ENCODE measurements around the gene STRADB. TPM values are rescaled to one million over a fixed set of nuclear protein-coding genes. Genes with fewer than 3 reads are reported as not detected.

STRADB gene
- total and polyA plus RNA-seq, 2 of the 4 experiments (the other 2 are of a cell fraction) = 14.9 to 31.5 TPM

- no peak overlapping the region for H3K27ac ChIP-seq (ENCODE audit: insufficient read depth, low read length)
- intact Hi-C loops (cut with micrococcal nuclease) = no loop called here
- WGBS, 2 experiments (ENCODE audit: extremely low coverage in 2 of 2, insufficient read length in 1 of 2) = no CpG with 5 or more reads among the region's 2 CpGs
Measured at GRCh38 chr2:201407265-201407664, 44.3 kb upstream of the STRADB start.

More at GRCh38 chr2:201407265-201407664, 44.3 kb upstream of the STRADB start:
- TF ChIP-seq POLR2A (IDR thresholded peaks at IDR 0.05; ENCODE audit: low read depth, low read length) (no peak), SMC3 (IDR thresholded peaks at IDR 0.05; ENCODE audit: low read depth, low read length) (no peak), MAFK (IDR thresholded peaks at IDR 0.05; ENCODE audit: low read depth, low read length) (no peak), MXI1 (IDR thresholded peaks at IDR 0.05; ENCODE audit: borderline replicate concordance, low read depth, low read length) (no peak), CTCF (conservative IDR thresholded peaks at IDR 0.05; ENCODE audit: low read depth, low read length) (no peak), NFE2L2 (IDR thresholded peaks at IDR 0.05; ENCODE audit: low read depth, low read length) (no peak), USF2 (IDR thresholded peaks at IDR 0.05; ENCODE audit: low read depth, low read length) (no peak), ELK1 (IDR thresholded peaks at IDR 0.05; ENCODE audit: borderline replicate concordance, low read depth, low read length) (no peak), CEBPB (IDR thresholded peaks at IDR 0.05; ENCODE audit: low read depth, low read length) (no peak), RAD21 (IDR thresholded peaks at IDR 0.05; ENCODE audit: low read length) (no peak), CHD1 (IDR thresholded peaks at IDR 0.05; ENCODE audit: low read depth, low read length) (no peak)
- H3K56ac ChIP-seq (ENCODE audit: extremely low read depth, insufficient read depth, low read length) = no peak overlapping the region
- in situ Hi-C loops (cut with MboI; ENCODE audit: low sequenced_read_pairs) (no loop called here), dilution Hi-C loops (cut with HindIII; ENCODE audit: low sequenced_read_pairs, unreplicated experiment) (no loop called here)
- H3K9me1 ChIP-seq (ENCODE audit: insufficient read depth, low read length) = no peaks in the 10 kb centered on the region
- no peak overlapping the region for H3K18ac ChIP-seq (ENCODE audit: low read depth, low read length)
- H2BK20ac ChIP-seq (ENCODE audit: low read depth, low read length) = 0 out of 2 replicates have a peak overlapping the region, but pooled peaks have one; percentile 32
- H4K20me1 ChIP-seq (ENCODE audit: insufficient read depth, low read length) = no peaks in the 10 kb centered on the region
- H3K79me1 ChIP-seq (ENCODE audit: low read depth in 1 of 2, low read length in 2 of 2) = peaks cover 20 to 42% of the 10 kb centered on the region in 2 experiments
- no peak overlapping the region for H2AK5ac ChIP-seq (ENCODE audit: low read depth, low read length)
- no peak overlapping the region for H2AFZ ChIP-seq (replicated peaks; ENCODE audit: low read length, poor library complexity)
- H3K27me3 ChIP-seq (ENCODE audit: control insufficient read depth, insufficient read depth, low read length) = no peaks in the 10 kb centered on the region
- BruUV-seq (replicated peaks) = no TSS peak
- H4K5ac ChIP-seq (ENCODE audit: low read depth, low read length) = no peak overlapping the region
- no peak overlapping the region for H4K8ac ChIP-seq (ENCODE audit: low read depth in 2 of 2, low read length in 2 of 2)
- no peaks in the 10 kb centered on the region for H3K9me3 ChIP-seq (ENCODE audit: control insufficient read depth, insufficient read depth, low read length)
- no peak overlapping the region; the same call in 1 of the 2 replicates for H3K23ac ChIP-seq (ENCODE audit: low read depth, low read length)
- ATAC-seq (ENCODE audit: low read depth) (no peak), DNase-seq (peak; percentile 36)
- 0 out of 3 replicates have a peak overlapping the region, but pooled peaks have one; percentile 15 for H2BK15ac ChIP-seq (ENCODE audit: low read depth, low read length)
- H3K4ac ChIP-seq (ENCODE audit: low read depth, low read length) = 0 out of 2 replicates have a peak overlapping the region, but pooled peaks have one; percentile 28
- no peak overlapping the region for H2BK120ac ChIP-seq (ENCODE audit: low read depth, low read length)
- H2AK9ac ChIP-seq (replicated peaks; ENCODE audit: low read depth, low read length, poor library complexity) = no peak overlapping the region
- H3K4me3 ChIP-seq (ENCODE audit: insufficient read depth, low read depth, low read length) = no peak overlapping the region
- no peak overlapping the region for H3K14ac ChIP-seq (replicated peaks; ENCODE audit: low read depth, low read length)
- peaks cover 11% of the 10 kb centered on the region for H3K4me1 ChIP-seq (ENCODE audit: control insufficient read depth, insufficient read depth, low read length)
- CTCF ChIA-PET = no interaction called here
- no peak overlapping the region for H2BK5ac ChIP-seq (ENCODE audit: low read depth, low read length, poor library complexity, severe bottlenecking)
- POLR2A ChIA-PET (ENCODE audit: unreplicated experiment) = no interaction called here
- 0 out of 2 replicates have a peak, but pooled peaks cover 2% of the 10 kb centered on the region for H3K36me3 ChIP-seq (ENCODE audit: control insufficient read depth, insufficient read depth, low read length)
- no peak overlapping the region for H3K4me2 ChIP-seq (ENCODE audit: low read depth, low read length)
- no peak overlapping the region for H3K9ac ChIP-seq (ENCODE audit: low read depth, low read length)
- 0 out of 2 replicates have a peak overlapping the region, but pooled peaks have one; percentile 66 for H4K91ac ChIP-seq (ENCODE audit: insufficient read depth, low read depth, low read length)
